GM21786 (cell line): ENCODE data around the gene ANKRD11.
"Not testable (repeated sequence)": the region's sequence is repeated elsewhere in the genome, so short reads cannot be mapped to it uniquely, and the experiment has no call there.

Experiments
- ATAC-seq: cut with Tn5 transposase; IDR thresholded peaks from one replicate; pipeline ENCODE4 v1.9.1; 2021; ENCODE audit not compliant: unreplicated experiment

The ANKRD11 gene

GRCh38 chr16:89369266-89369895 lies 121.0 kb downstream of the ANKRD11 start:
- no peak for ATAC-seq

GRCh38 chr16:89368604-89369249 lies 121.6 kb downstream of the ANKRD11 start:
- no peak for ATAC-seq

GRCh38 chr16:89367538-89367915 lies 122.8 kb downstream of the ANKRD11 start:
- ATAC-seq, result no peak

- ATAC-seq, result no peak
Measured at GRCh38 chr16:89366561-89367537, 123.5 kb downstream of the ANKRD11 start.

GRCh38 chr16:89365996-89366395 lies 124.4 kb downstream of the ANKRD11 start:
- no peak for ATAC-seq

- no peak for ATAC-seq
Measured at GRCh38 chr16:89365044-89365467, 125.3 kb downstream of the ANKRD11 start.

GRCh38 chr16:89364606-89365005 lies 125.8 kb downstream of the ANKRD11 start:
- no peak for ATAC-seq

GRCh38 chr16:89363621-89364393 lies 126.6 kb downstream of the ANKRD11 start:
- no peak for ATAC-seq

- ATAC-seq, result not testable (repeated sequence)
Measured at GRCh38 chr16:89362540-89363223, 127.7 kb downstream of the ANKRD11 start.

- ATAC-seq, result peak; percentile 53
Measured at GRCh38 chr16:89361751-89362539, 128.4 kb downstream of the ANKRD11 start.

GRCh38 chr16:89360760-89361435 lies 129.5 kb downstream of the ANKRD11 start:
- ATAC-seq, result peak; percentile 46

- no peak for ATAC-seq
Measured at GRCh38 chr16:89359264-89360147, 130.9 kb downstream of the ANKRD11 start.

- ATAC-seq, result no peak
Measured at GRCh38 chr16:89358030-89359005, 132.0 kb downstream of the ANKRD11 start.

- ATAC-seq, result no peak
Measured at GRCh38 chr16:89357055-89357816, 133.1 kb downstream of the ANKRD11 start.

GRCh38 chr16:89355686-89356085 lies 134.7 kb downstream of the ANKRD11 start:
- ATAC-seq, result no peak

- ATAC-seq, result no peak
Measured at GRCh38 chr16:89355007-89355406, 135.4 kb downstream of the ANKRD11 start.
